ENCODE results near the gene DUSP19.
A peak's percentile ranks its signal among the peaks of the same experiment; 100 is the strongest.

The DUSP19 gene

GRCh38 chr2:183069174-183069573 lies 9.4 kb upstream of the DUSP19 start:
- no peak for DNase-seq

- DNase-seq = no peak
These were observed 7.4 kb upstream of the DUSP19 start for GRCh38 chr2:183070942-183071844.

- DNase-seq = no peak
These were observed 6.4 kb upstream of the DUSP19 start for GRCh38 chr2:183072177-183072576.

- DNase-seq = no peak
These were observed 434 bp upstream of the DUSP19 start for GRCh38 chr2:183078163-183078463.

- no peak for DNase-seq
These were observed 710 bp downstream of the DUSP19 start for GRCh38 chr2:183079139-183079775.

- DNase-seq = no peak
These were observed 3.4 kb downstream of the DUSP19 start for GRCh38 chr2:183081911-183082310.

GRCh38 chr2:183088061-183088460 lies 9.5 kb downstream of the DUSP19 start:
- DNase-seq = no peak

- DNase-seq = no peak
These were observed 10.8 kb downstream of the DUSP19 start for GRCh38 chr2:183089192-183089851.

- no peak for DNase-seq
These were observed 12.9 kb downstream of the DUSP19 start for GRCh38 chr2:183091318-183091953.

- no peak for DNase-seq
These were observed 13.4 kb downstream of the DUSP19 start for GRCh38 chr2:183091954-183092345.

GRCh38 chr2:183093857-183094657 lies 15.5 kb downstream of the DUSP19 start:
- peak; percentile 20 for DNase-seq

GRCh38 chr2:183105402-183106134 lies 27.0 kb downstream of the DUSP19 start:
- no peak for DNase-seq

- no peak for DNase-seq
These were observed 34.0 kb downstream of the DUSP19 start for GRCh38 chr2:183112577-183112976.

GRCh38 chr2:183113630-183114029 lies 35.1 kb downstream of the DUSP19 start:
- DNase-seq = no peak

- no peak for DNase-seq
These were observed 38.7 kb downstream of the DUSP19 start for GRCh38 chr2:183117226-183117625.

- DNase-seq = no peak
These were observed 44.8 kb downstream of the DUSP19 start for GRCh38 chr2:183123117-183123958.

GRCh38 chr2:183123959-183124221 lies 45.3 kb downstream of the DUSP19 start:
- no peak for DNase-seq

- peak; percentile 89 for DNase-seq
These were observed 45.8 kb downstream of the DUSP19 start, which contains the start of gene NUP35 for GRCh38 chr2:183124222-183124956. Gene NUP35, plus strand, starts transcription at chr2:183124443. Its CDS starts 15 bp downstream, at chr2:183124458.

- no peak for DNase-seq
These were observed 46.4 kb downstream of the DUSP19 start for GRCh38 chr2:183124957-183125255.

GRCh38 chr2:183125659-183126341 lies 47.3 kb downstream of the DUSP19 start:
- no peak for DNase-seq

All from activated CD4-positive, alpha-beta T cell treated with anti-CD3 and anti-CD28 coated beads, Interleukin-2, amount 50 U/mL, for 16 hours (primary cell).